ENCODE data around the gene BCAP29. TPM values are rescaled to one million over a fixed set of nuclear protein-coding genes. Genes with fewer than 3 reads are reported as not detected.

Gene BCAP29
- total and polyA plus RNA-seq, 2 of the 8 experiments (the other 6 are each of a cell fraction or from before 2014, with no cell fraction given) = 6.8 to 18.1 TPM

GRCh38 chr7:107643407-107643806 is 63.4 kb downstream of the BCAP29 start:
- Histone ChIP-seq H3K27ac (ENCODE audit: low read depth, low read length) (no peak overlapping the region), H3K4me3 (ENCODE audit: extremely low read depth in 1 of 4, insufficient read depth in 2 of 4, low read depth in 3 of 4, low read length in 4 of 4) (no peak overlapping the region), H3K79me2 (ENCODE audit: control insufficient read depth in 1 of 2, insufficient read depth in 2 of 2, low read length in 2 of 2) (no peaks in the 10 kb centered on the region), H3K9me3 (ENCODE audit: insufficient read depth in 2 of 2, low read depth in 1 of 2, low read length in 1 of 2) (no peaks in the 10 kb centered on the region), H3K9ac (replicated peaks in 1 of 4; ENCODE audit: extremely low read depth in 1 of 4, low read depth in 3 of 4, low read length in 3 of 4) (no peak overlapping the region), H2AFZ (ENCODE audit: low read length) (no peak overlapping the region), H3K4me2 (ENCODE audit: insufficient read depth in 1 of 2, low read depth in 2 of 2, low read length in 2 of 2) (no peak overlapping the region), H3K56ac (replicated peaks; ENCODE audit: insufficient read length, low read depth, low read length) (no peak overlapping the region), H3K36me3 (ENCODE audit: control insufficient read depth in 2 of 4, insufficient read depth in 4 of 4, low read length in 3 of 4) (no peaks in the 10 kb centered on the region), H2BK20ac (ENCODE audit: low read length) (no peak overlapping the region), H2BK12ac (ENCODE audit: low read depth, low read length) (no peak overlapping the region), H3K18ac (ENCODE audit: extremely low read depth, low read length) (no peak overlapping the region), H2BK5ac (ENCODE audit: low read depth, low read length) (no peak overlapping the region), H4K8ac (ENCODE audit: extremely low read depth, insufficient read depth, low read length) (no peak overlapping the region), H4K20me1 (replicated peaks in 1 of 2; ENCODE audit: control insufficient read depth in 1 of 2, insufficient read depth in 2 of 2, low read length in 2 of 2) (no peaks in the 10 kb centered on the region), H2BK15ac (ENCODE audit: low read length) (no peak overlapping the region), H2BK120ac (replicated peaks; ENCODE audit: low read depth, low read length) (no peak overlapping the region), H4K5ac (ENCODE audit: insufficient read length, low read depth, low read length) (no peak overlapping the region), H2AK5ac (ENCODE audit: low read depth, low read length) (no peak overlapping the region), H4K91ac (replicated peaks; ENCODE audit: insufficient read length, low read length) (no peak overlapping the region), H3K14ac (ENCODE audit: insufficient read length) (no peak overlapping the region), H3K23me2 (ENCODE audit: low read depth, low read length) (no peaks in the 10 kb centered on the region; the same call in 1 of the 2 replicates), H3K79me1 (ENCODE audit: low read depth, low read length) (no peaks in the 10 kb centered on the region), H3K27me3 (replicated peaks in 1 of 4; ENCODE audit: control insufficient read depth in 3 of 4, extremely low read depth in 1 of 4, insufficient read depth in 3 of 4, low read length in 3 of 4) (no peaks in the 10 kb centered on the region), H3K4ac (replicated peaks; ENCODE audit: insufficient read length, low read depth, low read length) (no peak overlapping the region), H3K23ac (ENCODE audit: insufficient read length) (no peak overlapping the region), H3K4me1 (replicated peaks in 1 of 4; ENCODE audit: control insufficient read depth in 3 of 4, insufficient read depth in 4 of 4, low read length in 3 of 4) (no peaks in the 10 kb centered on the region)
- POLR2A ChIA-PET (ENCODE audit: partially characterized antibody) = interaction anchor here (0.6 kb wide), 1 partner anchor 14 kb away, joined by 3 read pairs; no protein-coding TSS in a partner anchor
- FAIRE-seq (no peak), DNase-seq (ENCODE audit: low read depth in 1 of 2, low spot score in 2 of 2) (no peak)
- 45% methylated on average over 1 of the region's 1 CpG; no CpG with 5 or more reads in 1 of the 2 experiments for WGBS, 2 experiments (ENCODE audit: extremely low coverage in 1 of 2, insufficient coverage in 1 of 2, insufficient read length in 1 of 2, insufficient replicate concordance in 2 of 2, low coverage in 1 of 2, low lambda C conversion rate in 2 of 2, missing lambda C conversion rate in 1 of 2)
- CTCF ChIA-PET (ENCODE audit: partially characterized antibody) = interaction anchor here (0.8 to 3.0 kb wide), 5 partner anchors 9 to 179 kb away, joined by 3 to 11 read pairs (median 4); no protein-coding TSS in a partner anchor
- TF ChIP-seq CHD1 (IDR thresholded peaks at IDR 0.05; ENCODE audit: low read depth, low read length) (no peak), RNF2 (IDR thresholded peaks at IDR 0.05; ENCODE audit: borderline replicate concordance, low read depth, low read length, missing control alignments, poor library complexity, severe bottlenecking) (no peak), HDAC6 (IDR thresholded peaks at IDR 0.05; ENCODE audit: low read depth, low read length) (no peak), JUN (IDR thresholded peaks at IDR 0.05; ENCODE audit: low read depth, low read length) (no peak), EGR1 (IDR thresholded peaks at IDR 0.05; ENCODE audit: borderline replicate concordance, low read depth, low read length) (no peak), MAFK (IDR thresholded peaks at IDR 0.05; ENCODE audit: low read depth, low read length) (no peak), CBX5 (IDR thresholded peaks at IDR 0.05; ENCODE audit: low read depth, low read length) (no peak), RAD21 (IDR thresholded peaks at IDR 0.05 in 1 of 2, conservative IDR thresholded peaks at IDR 0.05 in 1 of 2; ENCODE audit: low read depth in 2 of 2, low read length in 2 of 2) (peak in 1 of 2 experiments; percentile 41; a peak in 3 of 4 replicates), CTBP2 (IDR thresholded peaks at IDR 0.05; ENCODE audit: borderline replicate concordance, insufficient read depth, insufficient read length, low read length) (no peak), KDM1A (IDR thresholded peaks at IDR 0.05; ENCODE audit: borderline replicate concordance, low read length) (no peak)

All from H1 (cell line).